Keratinocyte (primary cell): ENCODE data around the gene CAMKK2. TPM values are rescaled to one million over a fixed set of nuclear protein-coding genes. Genes with fewer than 3 reads are reported as not detected.

Experiments
- DNase-seq: peaks from one replicate; pipeline ENCODE4 v3.0.0-alpha.2; 2011; ENCODE audit warnings: low read depth, missing footprints, low spot score
- FAIRE-seq: peaks from 2 replicates; lab custom pipeline; 2011; peaks lifted over from hg19 to GRCh38; lab: Jason Lieb, UNC
- H2AFZ ChIP-seq: 2 replicates; pipeline ENCODE4 v1.6.0; 2012; ENCODE audit warnings: low read length, control low read depth, inconsistent platforms; ENCODE audit not compliant: control insufficient read depth
- H3K27ac ChIP-seq: 2 replicates; pipeline ENCODE4 v1.5.1; 2011; ENCODE audit warnings: low read length; ENCODE audit not compliant: control insufficient read depth, insufficient read depth
- H3K27me3 ChIP-seq: 3 replicates; pipeline ENCODE4 v1.6.0; 2011; ENCODE audit warnings: low read length; ENCODE audit not compliant: control insufficient read depth, insufficient read depth; ENCODE audit errors: extremely low read depth
- H3K36me3 ChIP-seq, 2 experiments: 2 replicates in 1 of 2; 3 replicates in 1 of 2; pipeline ENCODE4 v1.5.1; 2011; ENCODE audit warnings: low read length in 2 of 2, mild to moderate bottlenecking in 1 of 2; ENCODE audit not compliant: control insufficient read depth in 2 of 2, insufficient read depth in 2 of 2; ENCODE audit errors: extremely low read depth in 1 of 2
- H3K4me1 ChIP-seq: 3 replicates; pipeline ENCODE4 v1.5.1; 2011; ENCODE audit warnings: low read length; ENCODE audit not compliant: control insufficient read depth, insufficient read depth; ENCODE audit errors: extremely low read depth
- H3K4me2 ChIP-seq: 3 replicates; pipeline ENCODE4 v1.6.0; 2011; ENCODE audit warnings: low read depth, low read length; ENCODE audit not compliant: control insufficient read depth, insufficient read depth; ENCODE audit errors: extremely low read depth
- H3K4me3 ChIP-seq, 3 experiments: fragments of 200-600 bp in 1 of 3; sonication (generic) in 1 of 3; 2 replicates in 2 of 3; 3 replicates in 1 of 3; pipeline ENCODE4 v1.5.1; 2011 to 2016; ENCODE audit warnings: low read length in 3 of 3, mild to moderate bottlenecking in 3 of 3, control low read depth in 2 of 3, inconsistent platforms in 1 of 3, low read depth in 1 of 3, mixed read lengths in 1 of 3, mixed run types in 1 of 3, moderate library complexity in 1 of 3; ENCODE audit not compliant: control insufficient read depth in 2 of 3, insufficient read depth in 2 of 3; ENCODE audit errors: extremely low read depth in 1 of 3
- H3K79me2 ChIP-seq: 2 replicates; pipeline ENCODE4 v1.6.0; 2012; ENCODE audit warnings: low read length; ENCODE audit not compliant: control insufficient read depth, insufficient read depth
- H3K9ac ChIP-seq: 3 replicates; pipeline ENCODE4 v1.6.0; 2011; ENCODE audit warnings: low read length; ENCODE audit not compliant: control insufficient read depth, insufficient read depth; ENCODE audit errors: extremely low read depth
- H3K9me1 ChIP-seq: 3 replicates; pipeline ENCODE4 v1.6.0; 2011; ENCODE audit warnings: low read length; ENCODE audit not compliant: control insufficient read depth, insufficient read depth; ENCODE audit errors: extremely low read depth
- H3K9me3 ChIP-seq: 2 replicates; pipeline ENCODE4 v1.5.1; 2012; ENCODE audit warnings: low read depth, low read length; ENCODE audit not compliant: control insufficient read depth
- H4K20me1 ChIP-seq: 3 replicates; pipeline ENCODE4 v1.6.0; 2011; ENCODE audit warnings: low read length; ENCODE audit not compliant: control insufficient read depth, insufficient read depth; ENCODE audit errors: extremely low read depth
- CTCF ChIP-seq, 3 experiments: IDR thresholded peaks in 1 of 3; conservative IDR thresholded peaks in 1 of 3; optimal IDR thresholded peaks in 1 of 3; 2 replicates in 2 of 3; 3 replicates in 1 of 3; pipeline versions ENCODE3 to v1.5.1; 2011; ENCODE audit warnings: low read length in 3 of 3, mild to moderate bottlenecking in 3 of 3, moderate library complexity in 2 of 3, control low read depth in 1 of 3, inconsistent platforms in 1 of 3; ENCODE audit not compliant: insufficient read depth in 2 of 3; ENCODE audit errors: extremely low read depth in 1 of 3
- EZH2 ChIP-seq: IDR thresholded peaks from one replicate; pipeline ENCODE4 v1.6.1; 2012; ENCODE audit warnings: inconsistent platforms, mild to moderate bottlenecking, low read length, moderate library complexity
- dilution Hi-C: fragments of 300-500 bp; cut with MboI; formaldehyde crosslinking; loops from one replicate; pipeline ENCODE4 v1.7.0; 2020; ENCODE audit warnings: low sequenced_read_pairs; ENCODE audit not compliant: extremely low pct_ligation_motif_present
- polyA plus RNA-seq, 5 experiments: library from polyadenylated mRNA; depleted of rRNA in 3 of 5; stranded (reverse) in 3 of 5; stranded (forward) in 1 of 5; unstranded in 1 of 5; fragments of >200 nt; gene quantifications; 1 replicate in 1 of 5; 2 replicates in 3 of 5; 3 replicates in 1 of 5; pipeline versions ENCODE4 v1.2.1 to v1.2.3, GENCODE V29; 2011 to 2012; ENCODE audit warnings: missing spikeins in 2 of 5, low read depth in 1 of 5, low replicate concordance in 1 of 5

Gene CAMKK2
- polyA plus RNA-seq, 1 donor (not counting 4 experiments of a cell fraction or from before 2014, with no cell fraction given): 18.6 TPM

GRCh38 chr12:121239351-121240061 is 57.0 kb downstream of the CAMKK2 start:
- H3K27me3 ChIP-seq: no peaks in the 10 kb centered on the region
- H3K4me3 ChIP-seq: no peak overlapping the region
- peaks cover 4 to 33% of the 10 kb centered on the region in 2 experiments for H3K36me3 ChIP-seq
- no peaks in the 10 kb centered on the region for H3K9me3 ChIP-seq
- no peaks in the 10 kb centered on the region for H3K4me1 ChIP-seq
- dilution Hi-C loops: no loop called here
- FAIRE-seq: no peak
- H3K4me2 ChIP-seq: no peak overlapping the region
- TF ChIP-seq CTCF (optimal IDR thresholded peaks at IDR 0.05 in 1 of 3, IDR thresholded peaks at IDR 0.05 in 1 of 3, conservative IDR thresholded peaks at IDR 0.05 in 1 of 3; ENCODE audit: extremely low read depth in 1 of 3, insufficient read depth in 2 of 3, low read length in 3 of 3) (no peak), EZH2 (no peak)
- H3K79me2 ChIP-seq: no peaks in the 10 kb centered on the region
- no peak overlapping the region for H3K9ac ChIP-seq
- H3K27ac ChIP-seq: no peak overlapping the region
- no peaks in the 10 kb centered on the region for H4K20me1 ChIP-seq
- no peaks in the 10 kb centered on the region for H3K9me1 ChIP-seq
- no peak overlapping the region for H2AFZ ChIP-seq
- DNase-seq: no peak

GRCh38 chr12:121238604-121239350 is 57.7 kb downstream of the CAMKK2 start:
- H3K4me1 ChIP-seq: no peaks in the 10 kb centered on the region
- TF ChIP-seq CTCF (optimal IDR thresholded peaks at IDR 0.05 in 1 of 3, IDR thresholded peaks at IDR 0.05 in 1 of 3, conservative IDR thresholded peaks at IDR 0.05 in 1 of 3; ENCODE audit: extremely low read depth in 1 of 3, insufficient read depth in 2 of 3, low read length in 3 of 3): no peak
- no peak for TF ChIP-seq EZH2
- H3K36me3 ChIP-seq: peaks cover 4 to 30% of the 10 kb centered on the region in 2 experiments
- dilution Hi-C loops: no loop called here
- no peak overlapping the region for H3K4me3 ChIP-seq
- no peaks in the 10 kb centered on the region for H3K27me3 ChIP-seq
- H3K9me1 ChIP-seq: no peaks in the 10 kb centered on the region
- no peak for FAIRE-seq
- no peak overlapping the region for H3K9ac ChIP-seq
- H3K9me3 ChIP-seq: no peaks in the 10 kb centered on the region
- H3K4me2 ChIP-seq: no peak overlapping the region
- no peak overlapping the region for H3K27ac ChIP-seq
- DNase-seq: no peak
- no peak overlapping the region for H2AFZ ChIP-seq
- H4K20me1 ChIP-seq: no peaks in the 10 kb centered on the region
- no peaks in the 10 kb centered on the region for H3K79me2 ChIP-seq
